Measurements from ENCODE around the gene RAB21.

The RAB21 gene

GRCh38 chr12:71737197-71737596 is 17.5 kb upstream of the RAB21 start:
- no peak for TF ChIP-seq ZFX (IDR thresholded peaks at IDR 0.05)
- TF ChIP-seq CTCF (conservative IDR thresholded peaks at IDR 0.05): no peak

GRCh38 chr12:71742998-71743397 is 11.7 kb upstream of the RAB21 start:
- no peak overlapping the region for H3K27ac ChIP-seq
- TF ChIP-seq ZFX (IDR thresholded peaks at IDR 0.05): no peak
- TF ChIP-seq CTCF (conservative IDR thresholded peaks at IDR 0.05): no peak

More at GRCh38 chr12:71737197-71737596, 17.5 kb upstream of the RAB21 start:
- H3K27ac ChIP-seq: no peak overlapping the region

GRCh38 chr12:71744522-71745300 is 10.0 kb upstream of the RAB21 start:
- no peak overlapping the region for H3K27ac ChIP-seq
- no peak for TF ChIP-seq CTCF (conservative IDR thresholded peaks at IDR 0.05)
- no peak for TF ChIP-seq ZFX (IDR thresholded peaks at IDR 0.05)

GRCh38 chr12:71746974-71747611 is 7.6 kb upstream of the RAB21 start:
- H3K27ac ChIP-seq: no peak overlapping the region
- no peak for TF ChIP-seq ZFX (IDR thresholded peaks at IDR 0.05)
- peak; percentile 80 for TF ChIP-seq CTCF (conservative IDR thresholded peaks at IDR 0.05)

- no peak for TF ChIP-seq ZFX (IDR thresholded peaks at IDR 0.05)
- TF ChIP-seq CTCF (conservative IDR thresholded peaks at IDR 0.05): no peak
- no peak overlapping the region for H3K27ac ChIP-seq
These were observed 6.4 kb upstream of the RAB21 start for GRCh38 chr12:71748081-71748850.

- TF ChIP-seq CTCF (conservative IDR thresholded peaks at IDR 0.05) (no peak), ZFX (IDR thresholded peaks at IDR 0.05) (no peak)
- H3K27ac ChIP-seq: no peak overlapping the region
These were observed 5.0 kb upstream of the RAB21 start for GRCh38 chr12:71749666-71750065.

GRCh38 chr12:71752891-71753290 is 1.8 kb upstream of the RAB21 start:
- H3K27ac ChIP-seq: no peak overlapping the region
- no peak for TF ChIP-seq CTCF (conservative IDR thresholded peaks at IDR 0.05)
- TF ChIP-seq ZFX (IDR thresholded peaks at IDR 0.05): no peak
